ENCODE data around the gene CAPZB.
"Not testable (repeated sequence)": the region's sequence is repeated elsewhere in the genome, so short reads cannot be mapped to it uniquely, and the experiment has no call there.

Gene CAPZB

GRCh38 chr1:19311931-19312781 lies 173.2 kb downstream of the CAPZB start, which contains the start of the genes AKR7A2 and SLC66A1:
Gene AKR7A2, minus strand, starts transcription at chr1:19312144. Its CDS starts 20 bp downstream, at chr1:19312124.
Gene SLC66A1, plus strand, starts transcription at chr1:19312326. Its CDS starts 5,352 bp downstream, at chr1:19317678.
- H3K36me3 ChIP-seq (ENCODE audit: insufficient read depth, low read length), result peaks cover 28% of the 10 kb centered on the region
- no peaks in the 10 kb centered on the region for H3K9me3 ChIP-seq (replicated peaks; ENCODE audit: low read length)
- H3K4me1 ChIP-seq (ENCODE audit: control insufficient read depth, insufficient read depth, low read length), result peaks cover 62% of the 10 kb centered on the region
- no peaks in the 10 kb centered on the region for H3K27me3 ChIP-seq (ENCODE audit: control insufficient read depth, insufficient read depth, low read length)
- peak within 1 kb of the TSS; percentile 98 for H3K9ac ChIP-seq (ENCODE audit: low read depth, low read length)
- H3K4me2 ChIP-seq (ENCODE audit: low read length), result peak within 1 kb of the TSS; percentile 92
- H3K4me3 ChIP-seq (ENCODE audit: low read length), result peak within 1 kb of the TSS; percentile 91

GRCh38 chr1:19311503-19311930 lies 173.8 kb downstream of the CAPZB start:
- Histone ChIP-seq H3K4me1 (ENCODE audit: control insufficient read depth, insufficient read depth, low read length) (peaks cover 57% of the 10 kb centered on the region), H3K27me3 (ENCODE audit: control insufficient read depth, insufficient read depth, low read length) (no peaks in the 10 kb centered on the region), H3K9ac (ENCODE audit: low read depth, low read length) (peak overlapping the region; percentile 98), H3K4me3 (ENCODE audit: low read length) (peak overlapping the region; percentile 91), H3K36me3 (ENCODE audit: insufficient read depth, low read length) (peaks cover 26% of the 10 kb centered on the region), H3K4me2 (ENCODE audit: low read length) (peak overlapping the region; percentile 92), H3K9me3 (replicated peaks; ENCODE audit: low read length) (no peaks in the 10 kb centered on the region)

GRCh38 chr1:19310720-19311502 lies 174.4 kb downstream of the CAPZB start:
- peak overlapping the region; percentile 91 for H3K4me3 ChIP-seq (ENCODE audit: low read length)
- H3K36me3 ChIP-seq (ENCODE audit: insufficient read depth, low read length), result peaks cover 29% of the 10 kb centered on the region
- peaks cover 53% of the 10 kb centered on the region for H3K4me1 ChIP-seq (ENCODE audit: control insufficient read depth, insufficient read depth, low read length)
- no peaks in the 10 kb centered on the region for H3K9me3 ChIP-seq (replicated peaks; ENCODE audit: low read length)
- peak overlapping the region; percentile 92 for H3K4me2 ChIP-seq (ENCODE audit: low read length)
- H3K27me3 ChIP-seq (ENCODE audit: control insufficient read depth, insufficient read depth, low read length), result no peaks in the 10 kb centered on the region
- H3K9ac ChIP-seq (ENCODE audit: low read depth, low read length), result peak overlapping the region; percentile 98

GRCh38 chr1:19310061-19310460 lies 175.3 kb downstream of the CAPZB start:
- H3K36me3 ChIP-seq (ENCODE audit: insufficient read depth, low read length), result peaks cover 38% of the 10 kb centered on the region
- H3K4me2 ChIP-seq (ENCODE audit: low read length), result no peak overlapping the region
- no peaks in the 10 kb centered on the region for H3K27me3 ChIP-seq (ENCODE audit: control insufficient read depth, insufficient read depth, low read length)
- H3K4me1 ChIP-seq (ENCODE audit: control insufficient read depth, insufficient read depth, low read length), result peaks cover 45% of the 10 kb centered on the region
- no peak overlapping the region for H3K4me3 ChIP-seq (ENCODE audit: low read length)
- H3K9ac ChIP-seq (ENCODE audit: low read depth, low read length), result no peak overlapping the region
- no peaks in the 10 kb centered on the region for H3K9me3 ChIP-seq (replicated peaks; ENCODE audit: low read length)

GRCh38 chr1:19309123-19309813 lies 176.1 kb downstream of the CAPZB start:
- Histone ChIP-seq H3K4me1 (ENCODE audit: control insufficient read depth, insufficient read depth, low read length) (peaks cover 37% of the 10 kb centered on the region), H3K27me3 (ENCODE audit: control insufficient read depth, insufficient read depth, low read length) (no peaks in the 10 kb centered on the region), H3K4me2 (ENCODE audit: low read length) (peak overlapping the region; percentile 9), H3K9ac (ENCODE audit: low read depth, low read length) (no peak overlapping the region), H3K4me3 (ENCODE audit: low read length) (no peak overlapping the region), H3K36me3 (ENCODE audit: insufficient read depth, low read length) (peaks cover 42% of the 10 kb centered on the region), H3K9me3 (replicated peaks; ENCODE audit: low read length) (no peaks in the 10 kb centered on the region)

- Histone ChIP-seq H3K36me3 (ENCODE audit: insufficient read depth, low read length) (peaks cover 42% of the 10 kb centered on the region), H3K9me3 (replicated peaks; ENCODE audit: low read length) (no peaks in the 10 kb centered on the region), H3K4me2 (ENCODE audit: low read length) (no peak overlapping the region), H3K27me3 (ENCODE audit: control insufficient read depth, insufficient read depth, low read length) (no peaks in the 10 kb centered on the region), H3K4me1 (ENCODE audit: control insufficient read depth, insufficient read depth, low read length) (peaks cover 29% of the 10 kb centered on the region), H3K4me3 (ENCODE audit: low read length) (no peak overlapping the region), H3K9ac (ENCODE audit: low read depth, low read length) (no peak overlapping the region)
Observed at GRCh38 chr1:19308509-19308907, 176.8 kb downstream of the CAPZB start.

GRCh38 chr1:19307794-19308508 lies 177.4 kb downstream of the CAPZB start:
- Histone ChIP-seq H3K9me3 (replicated peaks; ENCODE audit: low read length) (no peaks in the 10 kb centered on the region), H3K4me3 (ENCODE audit: low read length) (no peak overlapping the region), H3K9ac (ENCODE audit: low read depth, low read length) (no peak overlapping the region), H3K36me3 (ENCODE audit: insufficient read depth, low read length) (peaks cover 46% of the 10 kb centered on the region), H3K4me1 (ENCODE audit: control insufficient read depth, insufficient read depth, low read length) (peaks cover 24% of the 10 kb centered on the region), H3K4me2 (ENCODE audit: low read length) (no peak overlapping the region), H3K27me3 (ENCODE audit: control insufficient read depth, insufficient read depth, low read length) (no peaks in the 10 kb centered on the region)

- no peaks in the 10 kb centered on the region for H3K27me3 ChIP-seq (ENCODE audit: control insufficient read depth, insufficient read depth, low read length)
- peaks cover 46% of the 10 kb centered on the region for H3K36me3 ChIP-seq (ENCODE audit: insufficient read depth, low read length)
- H3K4me3 ChIP-seq (ENCODE audit: low read length), result no peak overlapping the region
- no peaks in the 10 kb centered on the region for H3K9me3 ChIP-seq (replicated peaks; ENCODE audit: low read length)
- H3K9ac ChIP-seq (ENCODE audit: low read depth, low read length), result no peak overlapping the region
- H3K4me2 ChIP-seq (ENCODE audit: low read length), result no peak overlapping the region
- peaks cover 20% of the 10 kb centered on the region for H3K4me1 ChIP-seq (ENCODE audit: control insufficient read depth, insufficient read depth, low read length)
Observed at GRCh38 chr1:19306941-19307340, 178.4 kb downstream of the CAPZB start.

GRCh38 chr1:19305880-19306279 lies 179.5 kb downstream of the CAPZB start:
- peaks cover 15% of the 10 kb centered on the region for H3K4me1 ChIP-seq (ENCODE audit: control insufficient read depth, insufficient read depth, low read length)
- H3K27me3 ChIP-seq (ENCODE audit: control insufficient read depth, insufficient read depth, low read length), result no peaks in the 10 kb centered on the region
- no peak overlapping the region for H3K4me2 ChIP-seq (ENCODE audit: low read length)
- peaks cover 46% of the 10 kb centered on the region for H3K36me3 ChIP-seq (ENCODE audit: insufficient read depth, low read length)
- no peak overlapping the region for H3K9ac ChIP-seq (ENCODE audit: low read depth, low read length)
- no peak overlapping the region for H3K4me3 ChIP-seq (ENCODE audit: low read length)
- H3K9me3 ChIP-seq (replicated peaks; ENCODE audit: low read length), result no peaks in the 10 kb centered on the region

GRCh38 chr1:19304081-19304480 lies 181.3 kb downstream of the CAPZB start:
- H3K36me3 ChIP-seq (ENCODE audit: insufficient read depth, low read length), result peaks cover 46% of the 10 kb centered on the region
- not testable (repeated sequence) for H3K4me3 ChIP-seq (ENCODE audit: low read length); H3K9me3 ChIP-seq (replicated peaks; ENCODE audit: low read length); H3K9ac ChIP-seq (ENCODE audit: low read depth, low read length); H3K27me3 ChIP-seq (ENCODE audit: control insufficient read depth, insufficient read depth, low read length); H3K4me2 ChIP-seq (ENCODE audit: low read length); H3K4me1 ChIP-seq (ENCODE audit: control insufficient read depth, insufficient read depth, low read length)
